ENCODE data around the gene PDGFC.

PDGFC gene

GRCh38 chr4:156971676-156972378 is at the start of gene PDGFC:
Gene PDGFC (minus strand): TSS chr4:156971799. CDS start chr4:156970903, 896 bp downstream.
- DNase-seq (ENCODE audit: low read depth) = no peak

DNA sequence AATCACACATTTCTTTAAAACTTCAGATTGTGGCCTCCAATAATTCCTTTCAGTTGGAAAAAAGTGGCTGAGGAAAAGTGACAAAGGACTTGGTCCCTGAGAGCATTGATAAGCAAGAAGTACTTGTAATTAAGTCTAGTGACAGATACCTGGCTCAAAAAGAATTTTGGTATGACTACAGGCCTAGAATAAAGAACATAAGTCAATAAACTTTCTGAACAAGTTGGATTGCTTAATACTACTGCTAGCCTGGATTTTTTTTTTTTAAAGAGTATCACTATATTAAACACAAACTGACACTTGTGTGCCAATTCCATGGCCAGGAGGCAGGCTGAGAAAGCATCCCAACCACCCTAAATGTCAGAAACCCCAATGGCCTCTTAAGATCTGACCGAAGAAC is 49.3 kb upstream of the PDGFC start:
- no peak for DNase-seq (ENCODE audit: low read depth)

DNA sequence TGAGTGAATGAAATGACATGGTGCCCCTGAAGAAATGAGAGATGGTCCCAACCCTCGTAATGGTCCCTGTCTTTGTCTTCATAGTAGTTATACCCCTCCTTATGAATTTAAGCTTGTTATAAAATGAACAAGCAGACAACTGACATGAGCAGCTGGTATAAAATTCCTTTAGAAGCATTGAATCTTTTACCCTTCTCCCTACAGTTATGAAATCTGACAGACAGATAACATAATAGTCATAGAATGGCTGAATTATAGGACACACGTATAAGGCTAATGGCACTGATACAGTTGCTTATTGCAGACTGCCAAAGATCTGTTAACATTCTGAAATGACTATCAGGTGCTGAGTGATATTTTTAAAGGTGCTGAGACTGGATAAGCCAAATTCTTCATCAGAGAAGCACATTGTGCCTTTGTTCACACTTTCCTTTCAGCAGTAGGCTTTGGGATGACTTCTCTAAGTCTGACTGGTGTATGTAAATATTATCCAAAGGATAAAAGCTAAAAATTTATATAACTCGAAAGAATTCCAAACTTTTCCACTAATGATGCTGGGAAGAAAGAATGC is 47.4 kb upstream of the PDGFC start:
- no peak for DNase-seq (ENCODE audit: low read depth)

GRCh38 chr4:157014621-157015591 is 43.3 kb upstream of the PDGFC start:
- DNase-seq (ENCODE audit: low read depth) = no peak

GRCh38 chr4:157013656-157014055 is 42.1 kb upstream of the PDGFC start:
- DNase-seq (ENCODE audit: low read depth) = no peak

DNA sequence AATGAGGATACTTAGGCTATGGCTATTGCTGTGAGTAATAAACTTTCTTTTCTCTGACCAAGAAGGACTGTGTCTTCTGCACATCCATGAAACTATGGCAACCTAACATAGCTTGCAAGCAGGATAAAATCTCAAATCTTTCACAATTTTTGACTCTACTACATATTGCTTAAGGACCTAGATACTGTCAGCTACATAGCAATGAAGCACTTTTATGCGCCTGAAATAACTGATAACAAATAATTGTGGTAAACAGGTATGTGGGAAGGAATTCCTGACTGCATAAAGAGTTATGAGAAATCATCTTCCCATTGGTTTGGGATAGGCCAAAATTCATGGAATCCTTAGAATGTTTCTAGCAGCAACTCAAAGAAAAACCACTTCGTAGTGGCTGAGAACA is 41.2 kb upstream of the PDGFC start:
- no peak for DNase-seq (ENCODE audit: low read depth)

DNA sequence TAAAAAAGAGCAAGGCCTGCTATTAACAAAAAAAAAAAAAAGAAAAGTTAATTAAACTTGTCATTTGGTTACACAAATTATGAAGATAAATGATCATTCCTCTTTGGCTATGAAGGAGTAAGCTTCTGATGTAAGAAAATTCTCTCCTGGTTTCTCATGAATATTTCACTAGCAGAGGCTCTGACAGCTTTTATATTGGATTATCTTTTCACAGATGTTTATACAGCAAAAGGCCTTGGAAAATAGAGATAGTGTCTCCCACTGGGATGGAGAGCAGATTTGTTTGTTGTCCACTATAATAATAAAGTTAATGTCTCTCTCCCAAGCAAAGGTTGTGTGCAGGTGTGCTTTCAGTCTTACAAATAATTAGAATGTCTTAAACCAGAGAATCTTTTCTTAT is 40.7 kb upstream of the PDGFC start:
- DNase-seq (ENCODE audit: low read depth) = no peak

DNA sequence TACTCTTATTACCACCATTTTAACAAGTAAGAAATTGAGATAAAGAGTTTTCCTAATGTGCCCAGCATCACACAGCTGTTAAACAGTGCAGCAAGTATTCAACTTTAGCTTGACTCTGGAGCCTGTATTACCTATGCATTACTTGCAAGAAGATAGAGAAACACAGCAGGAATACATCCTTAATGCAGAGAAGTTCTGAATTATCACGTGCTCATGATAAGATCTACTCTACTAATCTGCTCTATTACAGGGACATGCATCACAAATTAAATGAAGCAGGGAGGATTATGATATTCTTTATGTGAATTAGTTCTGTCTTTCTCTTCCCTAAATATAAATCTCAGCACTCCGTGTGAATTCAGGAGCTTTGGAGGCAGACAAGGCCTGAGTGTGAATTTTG is 39.0 kb upstream of the PDGFC start:
- DNase-seq (ENCODE audit: low read depth) = no peak

GRCh38 chr4:157005831-157006230 is 34.2 kb upstream of the PDGFC start:
- DNase-seq (ENCODE audit: low read depth) = no peak

- DNase-seq (ENCODE audit: low read depth) = no peak
Observed at GRCh38 chr4:157005193-157005592, 33.6 kb upstream of the PDGFC start.

GRCh38 chr4:157004279-157005161 is 32.9 kb upstream of the PDGFC start:
- DNase-seq (ENCODE audit: low read depth) = no peak

DNA sequence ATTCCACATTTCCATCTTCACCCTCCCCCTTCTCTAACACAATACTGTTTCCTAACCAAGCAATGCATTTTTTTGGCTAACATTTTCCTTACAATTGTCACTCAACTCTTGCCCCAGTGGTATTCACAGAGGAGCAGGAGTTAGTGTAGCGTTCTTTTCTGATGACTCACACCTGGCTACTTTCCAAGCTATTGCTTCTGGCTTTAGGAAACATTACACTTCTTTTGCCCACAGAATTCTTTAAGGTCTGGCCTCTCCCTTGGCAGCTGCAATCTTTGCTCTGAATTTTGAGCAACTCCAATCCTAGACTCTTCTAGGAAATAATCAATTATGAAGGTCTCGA is 27.5 kb upstream of the PDGFC start:
- no peak for DNase-seq (ENCODE audit: low read depth)

- DNase-seq (ENCODE audit: low read depth) = no peak
Observed at GRCh38 chr4:156998500-156999174, 27.0 kb upstream of the PDGFC start.

- no peak for DNase-seq (ENCODE audit: low read depth)
Observed at GRCh38 chr4:156992943-156993342, 21.3 kb upstream of the PDGFC start.

GRCh38 chr4:156991161-156991560 is 19.6 kb upstream of the PDGFC start:
- DNase-seq (ENCODE audit: low read depth) = no peak

- DNase-seq (ENCODE audit: low read depth) = no peak
Observed at GRCh38 chr4:156983366-156983765, 11.8 kb upstream of the PDGFC start.

- no peak for DNase-seq (ENCODE audit: low read depth)
Observed at GRCh38 chr4:156981262-156981769, 9.7 kb upstream of the PDGFC start.

- no peak for DNase-seq (ENCODE audit: low read depth)
Observed at GRCh38 chr4:156977435-156978160, 6.0 kb upstream of the PDGFC start.

DNA sequence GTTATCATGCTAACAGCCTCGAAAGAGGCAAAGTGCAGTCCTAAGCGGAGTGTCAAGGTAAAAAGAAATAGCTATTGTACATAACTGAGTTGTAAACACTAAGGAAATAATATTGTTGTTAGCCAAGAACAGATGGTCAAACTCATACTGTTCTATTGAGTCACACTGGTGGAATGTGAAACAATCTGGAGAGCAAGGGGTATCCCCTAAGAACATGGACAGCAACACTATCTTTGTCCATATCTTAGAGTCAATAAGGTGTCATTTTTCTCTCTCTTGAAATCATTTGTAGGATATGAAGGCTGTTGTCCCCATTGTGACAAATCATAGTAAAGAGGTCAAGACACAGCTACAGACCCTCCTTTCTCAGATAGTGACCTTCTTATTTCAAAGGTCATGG is 4.5 kb upstream of the PDGFC start:
- no peak for DNase-seq (ENCODE audit: low read depth)

GRCh38 chr4:156975686-156976085 is 4.1 kb upstream of the PDGFC start:
- no peak for DNase-seq (ENCODE audit: low read depth)

DNA sequence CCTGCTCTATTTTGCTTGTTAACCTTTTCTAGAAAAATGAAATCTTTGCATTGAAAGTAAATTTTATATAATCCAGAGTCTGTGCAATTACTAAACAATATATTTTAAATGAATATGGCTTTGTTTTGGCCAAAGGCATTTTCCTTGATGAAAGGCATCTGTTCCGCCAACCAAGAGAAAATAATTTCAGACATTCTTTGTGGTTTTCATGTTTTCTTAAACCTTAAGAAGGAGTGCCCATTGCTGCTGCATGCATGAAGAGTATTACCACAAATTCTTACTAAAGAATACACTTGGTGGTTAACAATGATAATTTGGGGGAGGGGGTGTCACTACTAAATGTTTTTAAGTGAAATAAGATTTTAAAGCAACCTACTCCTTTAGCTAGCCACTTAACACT is 2.7 kb upstream of the PDGFC start:
- no peak for DNase-seq (ENCODE audit: low read depth)

All from activated T-helper 9 cell treated with anti-CD3 and anti-CD28 coated beads, Interleukin-2, amount 50 U/mL, for 16 hours (primary cell).